Fibroblast of peridontal ligament (primary cell): ENCODE measurements around the gene TOP2A.

Source experiments
- DNase-seq: peaks from one replicate; pipeline ENCODE4 v3.0.0-alpha.2; 2010; ENCODE audit errors: extremely low read depth

Gene TOP2A

GRCh38 chr17:40417609-40418427, at the start of gene TOP2A:
Gene TOP2A (minus strand): TSS chr17:40417896. CDS start chr17:40417791, 105 bp downstream.
- DNase-seq, result peak; percentile 100

- DNase-seq, result no peak
Measured at GRCh38 chr17:40467281-40467867, 49.7 kb upstream of the TOP2A start.

GRCh38 chr17:40466298-40466971, 48.7 kb upstream of the TOP2A start:
- no peak for DNase-seq

- DNase-seq, result no peak
Measured at GRCh38 chr17:40464392-40464855, 46.7 kb upstream of the TOP2A start.

- no peak for DNase-seq
Measured at GRCh38 chr17:40463122-40463550, 45.4 kb upstream of the TOP2A start.

GRCh38 chr17:40462343-40463121, 44.8 kb upstream of the TOP2A start:
- DNase-seq, result no peak

- no peak for DNase-seq
Measured at GRCh38 chr17:40461732-40462342, 44.1 kb upstream of the TOP2A start.

- peak; percentile 82 for DNase-seq
Measured at GRCh38 chr17:40460968-40461731, 43.5 kb upstream of the TOP2A start.

GRCh38 chr17:40460604-40460967, 42.9 kb upstream of the TOP2A start:
- DNase-seq, result no peak

GRCh38 chr17:40459636-40460603, 42.2 kb upstream of the TOP2A start:
- DNase-seq, result no peak

- DNase-seq, result no peak
Measured at GRCh38 chr17:40458851-40459482, 41.3 kb upstream of the TOP2A start.

- peak; percentile 94 for DNase-seq
Measured at GRCh38 chr17:40457964-40458791, 40.5 kb upstream of the TOP2A start.

- DNase-seq, result no peak
Measured at GRCh38 chr17:40457369-40457768, 39.7 kb upstream of the TOP2A start.

- DNase-seq, result peak; percentile 30
Measured at GRCh38 chr17:40456396-40456951, 38.8 kb upstream of the TOP2A start.

GRCh38 chr17:40454613-40454995, 36.9 kb upstream of the TOP2A start:
- DNase-seq, result no peak

GRCh38 chr17:40453881-40454612, 36.4 kb upstream of the TOP2A start:
- peak; percentile 53 for DNase-seq

- DNase-seq, result peak; percentile 21
Measured at GRCh38 chr17:40452921-40453378, 35.3 kb upstream of the TOP2A start.
